HG03432 (cell line): ENCODE data around the gene PCDHB13.
"Not testable (repeated sequence)": the region's sequence is repeated elsewhere in the genome, so short reads cannot be mapped to it uniquely, and the experiment has no call there.

Source experiments
- ATAC-seq: cut with Tn5 transposase; IDR thresholded peaks from one replicate; pipeline ENCODE4 v1.9.1; 2021; ENCODE audit warnings: mild to moderate bottlenecking, moderate library complexity; ENCODE audit not compliant: unreplicated experiment

Gene PCDHB13

DNA sequence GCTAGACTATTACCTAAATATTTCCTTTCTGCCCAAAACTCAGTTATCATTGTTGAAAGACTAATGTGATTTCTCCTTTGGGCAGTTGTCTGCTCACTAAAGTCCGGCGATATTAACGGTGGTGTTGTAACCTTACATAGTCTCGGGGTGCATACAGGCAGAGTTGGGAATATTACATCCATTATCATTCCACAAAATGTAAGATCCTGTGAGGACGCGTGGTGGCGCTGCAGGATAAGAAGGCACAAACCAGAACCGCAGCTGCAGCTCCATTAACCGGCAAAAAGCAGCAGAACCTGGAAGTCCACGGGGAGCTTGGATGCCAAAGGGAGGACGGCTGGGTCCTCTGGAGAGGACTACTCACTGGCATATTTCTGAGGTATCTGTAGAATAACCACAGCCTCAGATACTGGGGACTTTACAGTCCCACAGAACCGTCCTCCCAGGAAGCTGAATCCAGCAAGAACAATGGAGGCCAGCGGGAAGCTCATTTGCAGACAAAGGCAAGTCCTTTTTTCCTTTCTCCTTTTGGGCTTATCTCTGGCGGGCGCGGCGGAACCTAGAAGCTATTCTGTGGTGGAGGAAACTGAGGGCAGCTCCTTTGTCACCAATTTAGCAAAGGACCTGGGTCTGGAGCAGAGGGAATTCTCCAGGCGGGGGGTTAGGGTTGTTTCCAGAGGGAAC, at the start of gene PCDHB13:
TSS of gene PCDHB13 (plus strand) at position 264 of the 684 bp plus-strand sequence. CDS start at position 469, 205 bp downstream.
- not testable (repeated sequence) for ATAC-seq

DNA sequence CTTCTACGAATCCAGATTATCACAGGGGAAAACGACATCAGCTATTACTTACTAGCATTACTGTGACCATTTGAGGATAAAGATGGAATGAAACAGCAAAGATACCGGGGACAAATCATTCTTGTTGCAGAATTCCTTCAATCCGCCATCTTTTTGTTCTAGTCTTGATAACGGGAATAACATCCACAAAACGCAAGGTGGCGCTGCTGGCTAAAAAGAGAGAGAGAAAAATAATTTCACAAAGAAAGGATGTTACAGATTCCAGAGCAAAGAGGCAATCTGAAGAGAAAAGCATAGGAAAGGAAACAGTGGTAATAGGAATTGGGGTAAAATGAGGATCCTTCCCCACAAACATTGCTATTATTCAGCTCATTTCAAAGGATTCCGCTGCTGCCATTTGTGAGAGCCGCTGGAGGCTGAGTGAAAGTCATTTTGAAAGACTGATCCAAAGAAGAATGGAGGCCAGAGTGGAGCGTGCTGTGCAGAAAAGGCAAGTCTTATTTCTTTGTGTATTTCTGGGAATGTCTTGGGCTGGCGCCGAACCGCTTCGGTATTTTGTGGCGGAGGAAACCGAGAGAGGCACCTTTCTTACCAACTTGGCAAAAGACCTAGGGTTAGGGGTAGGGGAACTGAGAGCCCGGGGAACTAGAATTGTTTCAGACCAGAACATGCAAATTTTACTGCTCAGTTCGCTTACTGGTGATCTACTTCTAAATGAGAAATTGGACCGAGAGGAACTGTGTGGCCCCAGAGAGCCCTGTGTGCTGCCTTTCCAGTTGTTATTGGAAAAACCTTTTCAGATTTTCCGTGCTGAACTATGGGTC, 41.1 kb upstream of the PCDHB13 start, which contains the start of gene PCDHB7:
TSS of gene PCDHB7 (plus strand) at position 264 of the 824 bp plus-strand sequence. CDS start at position 456, 192 bp downstream.
- no peak for ATAC-seq

DNA sequence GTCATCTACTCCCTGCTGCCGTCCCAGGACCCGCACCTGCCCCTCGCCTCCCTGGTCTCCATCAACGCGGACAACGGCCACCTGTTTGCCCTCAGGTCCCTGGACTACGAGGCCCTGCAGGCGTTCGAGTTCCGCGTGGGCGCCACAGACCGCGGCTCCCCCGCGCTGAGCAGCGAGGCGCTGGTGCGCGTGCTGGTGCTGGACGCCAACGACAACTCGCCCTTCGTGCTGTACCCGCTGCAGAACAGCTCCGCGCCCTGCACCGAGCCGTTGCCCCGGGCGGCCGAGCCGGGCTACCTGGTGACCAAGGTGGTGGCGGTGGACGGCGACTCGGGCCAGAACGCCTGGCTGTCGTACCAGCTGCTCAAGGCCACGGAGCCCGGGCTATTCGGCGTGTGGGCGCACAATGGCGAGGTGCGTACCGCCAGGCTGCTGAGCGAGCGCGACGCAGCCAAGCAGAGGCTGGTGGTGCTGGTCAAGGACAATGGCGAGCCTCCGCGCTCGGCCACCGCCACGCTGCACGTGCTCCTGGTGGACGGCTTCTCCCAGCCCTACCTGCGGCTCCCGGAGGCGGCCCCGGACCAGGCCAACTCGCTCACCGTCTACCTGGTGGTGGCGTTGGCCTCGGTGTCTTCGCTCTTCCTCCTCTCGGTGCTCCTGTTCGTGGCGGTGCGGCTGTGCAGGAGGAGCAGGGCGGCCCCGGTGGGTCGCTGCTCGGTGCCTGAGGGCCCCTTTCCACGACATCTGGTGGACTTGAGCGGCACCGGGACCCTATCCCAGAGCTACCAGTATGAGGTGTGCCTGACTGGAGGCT, 39.2 kb upstream of the PCDHB13 start:
- ATAC-seq, result not testable (repeated sequence)

DNA sequence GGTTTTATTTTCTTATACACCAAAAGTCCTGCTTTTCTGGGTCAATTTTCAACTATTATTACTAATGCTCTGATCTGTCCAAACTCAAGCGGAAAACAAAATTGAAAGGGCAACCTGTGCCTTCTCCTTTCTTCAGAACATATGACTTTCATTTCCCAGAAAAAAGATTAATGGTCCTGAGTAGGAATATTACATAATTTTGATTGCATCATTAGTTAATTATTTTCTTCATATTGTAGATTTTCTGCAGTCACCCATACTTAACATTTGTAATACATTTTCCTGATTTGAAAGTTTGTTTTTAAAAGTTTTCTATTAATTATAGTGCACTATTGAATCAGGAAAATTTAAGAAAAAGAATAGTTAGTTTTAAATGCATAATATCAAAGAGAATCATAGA, 37.8 kb upstream of the PCDHB13 start:
- ATAC-seq, result no peak

DNA sequence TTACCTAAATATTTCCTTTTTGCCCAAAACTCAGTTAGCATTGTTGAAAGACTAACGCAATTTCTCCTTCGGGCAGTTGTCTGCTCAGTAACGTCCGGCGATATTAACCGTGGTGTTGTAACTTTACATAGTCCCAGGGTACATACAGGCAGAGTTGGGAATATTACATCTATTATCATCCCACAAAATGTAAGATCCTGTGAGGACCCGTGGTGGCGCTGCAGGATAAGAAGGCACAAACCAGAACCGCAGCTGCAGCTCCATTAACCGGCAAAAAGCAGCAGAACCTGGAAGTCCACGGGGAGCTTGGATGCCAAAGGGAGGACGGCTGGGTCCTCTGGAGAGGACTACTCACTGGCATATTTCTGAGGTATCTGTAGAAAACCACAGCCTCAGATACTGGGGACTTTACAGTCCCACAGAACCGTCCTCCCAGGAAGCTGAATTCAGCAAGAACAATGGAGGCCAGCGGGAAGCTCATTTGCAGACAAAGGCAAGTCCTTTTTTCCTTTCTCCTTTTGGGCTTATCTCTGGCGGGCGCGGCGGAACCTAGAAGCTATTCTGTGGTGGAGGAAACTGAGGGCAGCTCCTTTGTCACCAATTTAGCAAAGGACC, 36.0 kb upstream of the PCDHB13 start, which contains the start of gene PCDHB8:
TSS of gene PCDHB8 (plus strand) at position 214 of the 615 bp plus-strand sequence. CDS start at position 459, 245 bp downstream.
- ATAC-seq, result not testable (repeated sequence)

DNA sequence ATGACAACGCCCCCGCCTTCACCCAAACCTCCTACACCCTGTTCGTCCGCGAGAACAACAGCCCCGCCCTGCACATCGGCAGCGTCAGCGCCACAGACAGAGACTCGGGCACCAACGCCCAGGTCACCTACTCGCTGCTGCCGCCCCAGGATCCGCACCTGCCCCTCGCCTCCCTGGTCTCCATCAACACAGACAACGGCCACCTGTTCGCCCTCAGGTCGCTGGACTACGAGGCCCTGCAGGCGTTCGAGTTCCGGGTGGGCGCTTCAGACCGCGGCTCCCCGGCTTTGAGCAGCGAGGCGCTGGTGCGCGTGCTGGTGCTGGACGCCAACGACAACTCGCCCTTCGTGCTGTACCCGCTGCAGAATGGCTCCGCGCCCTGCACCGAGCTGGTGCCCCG, 34.3 kb upstream of the PCDHB13 start:
- ATAC-seq, result not testable (repeated sequence)

DNA sequence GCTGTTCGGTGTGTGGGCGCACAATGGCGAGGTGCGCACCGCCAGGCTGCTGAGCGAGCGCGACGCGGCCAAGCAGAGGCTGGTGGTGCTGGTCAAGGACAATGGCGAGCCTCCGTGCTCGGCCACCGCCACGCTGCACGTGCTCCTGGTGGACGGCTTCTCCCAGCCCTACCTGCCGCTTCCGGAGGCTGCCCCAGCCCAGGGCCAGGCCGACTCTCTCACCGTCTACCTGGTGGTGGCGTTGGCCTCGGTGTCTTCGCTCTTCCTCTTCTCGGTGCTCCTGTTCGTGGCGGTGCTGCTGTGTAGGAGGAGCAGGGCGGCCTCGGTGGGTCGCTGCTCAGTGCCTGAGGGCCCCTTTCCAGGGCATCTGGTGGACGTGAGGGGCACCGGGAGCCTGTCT, 33.8 kb upstream of the PCDHB13 start:
- ATAC-seq, result not testable (repeated sequence)

DNA sequence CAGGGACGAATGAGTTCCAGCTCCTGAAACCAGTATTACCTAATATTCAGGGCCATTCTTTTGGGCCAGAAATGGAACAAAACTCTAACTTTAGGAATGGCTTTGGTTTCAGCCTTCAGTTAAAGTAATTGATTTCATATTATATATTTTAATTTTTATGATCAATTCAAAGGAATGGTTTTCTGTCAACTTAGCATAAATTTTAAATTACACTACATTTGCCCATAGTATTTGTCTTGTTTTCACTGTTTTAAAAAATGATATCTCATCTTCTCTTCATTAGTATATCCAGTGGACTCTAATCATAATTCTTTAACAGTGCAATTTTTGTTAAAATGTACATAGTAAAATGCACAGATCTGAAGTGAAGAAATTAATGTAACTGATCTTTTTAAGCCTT, 33.4 kb upstream of the PCDHB13 start:
- no peak for ATAC-seq

DNA sequence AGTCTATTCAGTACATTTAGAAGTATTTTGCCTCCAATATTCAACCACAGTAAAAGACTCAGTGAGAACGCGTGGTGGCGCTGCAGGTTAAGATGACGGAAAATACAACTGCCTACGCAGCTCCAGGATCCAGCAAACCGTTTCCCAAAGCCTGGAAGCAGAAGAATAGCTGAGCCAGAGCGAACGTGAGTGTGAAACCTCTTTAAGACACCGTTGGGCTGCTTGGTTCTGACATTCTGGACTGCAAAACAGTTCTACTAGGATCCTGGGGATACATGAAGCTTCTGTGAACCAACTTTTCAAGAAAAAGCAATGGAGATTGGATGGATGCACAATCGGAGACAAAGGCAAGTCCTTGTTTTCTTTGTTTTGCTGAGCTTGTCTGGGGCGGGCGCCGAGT, 31.5 kb upstream of the PCDHB13 start, which contains the start of gene PCDHB16:
TSS of gene PCDHB16 (plus strand) at position 140 of the 400 bp plus-strand sequence. CDS start at position 313, 173 bp downstream.
- ATAC-seq, result no peak

DNA sequence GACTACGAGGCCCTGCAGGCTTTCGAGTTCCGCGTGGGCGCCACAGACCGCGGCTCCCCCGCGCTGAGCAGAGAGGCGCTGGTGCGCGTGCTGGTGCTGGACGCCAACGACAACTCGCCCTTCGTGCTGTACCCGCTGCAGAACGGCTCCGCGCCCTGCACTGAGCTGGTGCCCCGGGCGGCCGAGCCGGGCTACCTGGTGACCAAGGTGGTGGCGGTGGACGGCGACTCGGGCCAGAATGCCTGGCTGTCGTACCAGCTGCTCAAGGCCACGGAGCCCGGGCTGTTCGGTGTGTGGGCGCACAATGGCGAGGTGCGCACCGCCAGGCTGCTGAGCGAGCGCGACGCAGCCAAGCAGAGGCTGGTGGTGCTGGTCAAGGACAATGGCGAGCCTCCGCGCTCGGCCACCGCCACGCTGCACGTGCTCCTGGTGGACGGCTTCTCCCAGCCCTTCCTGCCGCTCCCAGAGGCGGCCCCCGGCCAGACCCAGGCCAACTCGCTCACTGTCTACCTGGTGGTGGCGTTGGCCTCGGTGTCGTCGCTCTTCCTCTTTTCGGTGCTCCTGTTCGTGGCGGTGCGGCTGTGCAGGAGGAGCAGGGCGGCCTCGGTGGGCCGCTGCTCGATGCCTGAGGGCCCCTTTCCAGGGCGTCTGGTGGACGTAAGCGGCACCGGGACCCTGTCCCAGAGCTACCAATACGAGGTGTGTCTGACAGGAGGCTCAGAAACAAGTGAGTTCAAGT, 29.4 kb upstream of the PCDHB13 start:
- ATAC-seq, result not testable (repeated sequence)

DNA sequence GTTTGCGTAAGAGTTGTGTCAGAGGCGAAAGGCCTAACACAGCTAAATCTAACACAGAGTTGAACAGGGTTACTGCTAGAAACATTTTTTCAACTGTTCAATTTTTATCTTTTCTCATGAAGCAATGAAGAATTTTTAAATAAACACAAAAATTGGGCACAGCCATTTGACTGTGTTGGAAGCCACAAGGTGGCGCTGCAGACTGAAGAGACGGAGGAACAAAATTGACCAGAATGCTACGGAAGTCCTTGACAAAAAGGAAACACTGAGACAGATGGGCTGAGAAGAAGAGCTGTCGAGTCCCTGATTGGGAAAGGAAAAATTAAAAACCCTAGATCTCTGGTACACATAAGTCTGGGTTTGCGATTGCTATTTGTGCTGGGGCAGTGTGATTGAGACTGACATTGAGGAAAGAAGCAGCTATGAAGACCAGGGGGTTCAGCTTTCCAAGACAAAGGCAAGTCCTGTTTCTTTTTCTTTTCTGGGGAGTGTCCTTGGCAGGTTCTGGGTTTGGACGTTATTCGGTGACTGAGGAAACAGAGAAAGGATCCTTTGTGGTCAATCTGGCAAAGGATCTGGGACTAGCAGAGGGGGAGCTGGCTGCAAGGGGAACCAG, 26.7 kb upstream of the PCDHB13 start, which contains the start of gene PCDHB9:
TSS of gene PCDHB9 (plus strand) at position 265 of the 616 bp plus-strand sequence. CDS start at position 423, 158 bp downstream.
- no peak for ATAC-seq

DNA sequence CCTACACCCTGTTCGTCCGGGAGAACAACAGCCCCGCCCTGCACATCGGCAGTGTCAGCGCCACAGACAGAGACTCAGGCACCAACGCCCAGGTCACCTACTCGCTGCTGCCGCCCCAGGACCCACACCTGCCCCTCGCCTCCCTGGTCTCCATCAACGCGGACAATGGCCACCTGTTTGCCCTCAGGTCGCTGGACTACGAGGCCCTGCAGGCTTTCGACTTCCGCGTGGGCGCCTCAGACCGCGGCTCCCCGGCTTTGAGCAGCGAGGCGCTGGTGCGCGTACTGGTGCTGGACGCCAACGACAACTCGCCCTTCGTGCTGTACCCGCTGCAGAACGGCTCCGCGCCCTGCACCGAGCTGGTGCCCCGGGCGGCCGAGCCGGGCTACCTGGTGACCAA, 25.0 kb upstream of the PCDHB13 start:
- not testable (repeated sequence) for ATAC-seq

DNA sequence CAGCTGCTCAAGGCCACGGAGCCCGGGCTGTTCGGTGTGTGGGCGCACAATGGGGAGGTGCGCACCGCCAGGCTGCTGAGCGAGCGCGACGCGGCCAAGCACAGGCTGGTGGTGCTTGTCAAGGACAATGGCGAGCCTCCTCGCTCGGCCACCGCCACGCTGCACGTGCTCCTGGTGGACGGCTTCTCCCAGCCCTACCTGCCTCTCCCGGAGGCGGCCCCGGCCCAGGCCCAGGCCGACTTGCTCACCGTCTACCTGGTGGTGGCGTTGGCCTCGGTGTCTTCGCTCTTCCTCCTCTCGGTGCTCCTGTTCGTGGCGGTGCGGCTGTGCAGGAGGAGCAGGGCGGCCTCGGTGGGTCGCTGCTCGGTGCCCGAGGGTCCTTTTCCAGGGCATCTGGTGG, 24.6 kb upstream of the PCDHB13 start:
- ATAC-seq, result not testable (repeated sequence)

DNA sequence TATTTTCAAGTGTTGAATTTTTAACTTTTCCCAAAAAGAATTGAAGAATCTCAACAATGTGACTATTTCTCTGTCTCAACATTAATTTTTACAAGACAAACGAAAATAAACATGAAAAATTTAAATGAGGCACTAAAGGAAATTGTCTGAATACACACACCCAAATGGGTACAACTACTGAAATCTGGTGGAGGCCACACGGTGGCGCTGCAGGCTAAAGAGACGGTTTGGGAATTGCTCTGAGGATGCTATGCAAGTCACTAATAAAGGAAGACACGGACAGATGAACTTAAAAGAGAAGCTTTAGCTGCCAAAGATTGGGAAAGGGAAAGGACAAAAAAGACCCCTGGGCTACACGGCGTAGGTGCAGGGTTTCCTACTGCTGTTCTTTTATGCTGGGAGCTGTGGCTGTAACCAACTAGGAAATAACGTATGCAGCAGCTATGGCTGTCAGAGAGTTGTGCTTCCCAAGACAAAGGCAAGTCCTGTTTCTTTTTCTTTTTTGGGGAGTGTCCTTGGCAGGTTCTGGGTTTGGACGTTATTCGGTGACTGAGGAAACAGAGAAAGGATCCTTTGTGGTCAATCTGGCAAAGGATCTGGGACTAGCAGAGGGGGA, 21.5 kb upstream of the PCDHB13 start, which contains the start of gene PCDHB10:
TSS of gene PCDHB10 (plus strand) at position 244 of the 616 bp plus-strand sequence. CDS start at position 444, 200 bp downstream.
- ATAC-seq, result no peak

DNA sequence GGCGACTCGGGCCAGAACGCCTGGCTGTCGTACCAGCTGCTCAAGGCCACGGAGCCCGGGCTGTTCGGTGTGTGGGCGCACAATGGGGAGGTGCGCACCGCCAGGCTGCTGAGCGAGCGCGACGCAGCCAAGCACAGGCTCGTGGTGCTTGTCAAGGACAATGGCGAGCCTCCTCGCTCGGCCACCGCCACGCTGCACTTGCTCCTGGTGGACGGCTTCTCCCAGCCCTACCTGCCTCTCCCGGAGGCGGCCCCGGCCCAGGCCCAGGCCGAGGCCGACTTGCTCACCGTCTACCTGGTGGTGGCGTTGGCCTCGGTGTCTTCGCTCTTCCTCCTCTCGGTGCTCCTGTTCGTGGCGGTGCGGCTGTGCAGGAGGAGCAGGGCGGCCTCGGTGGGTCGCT, 19.4 kb upstream of the PCDHB13 start:
- not testable (repeated sequence) for ATAC-seq

DNA sequence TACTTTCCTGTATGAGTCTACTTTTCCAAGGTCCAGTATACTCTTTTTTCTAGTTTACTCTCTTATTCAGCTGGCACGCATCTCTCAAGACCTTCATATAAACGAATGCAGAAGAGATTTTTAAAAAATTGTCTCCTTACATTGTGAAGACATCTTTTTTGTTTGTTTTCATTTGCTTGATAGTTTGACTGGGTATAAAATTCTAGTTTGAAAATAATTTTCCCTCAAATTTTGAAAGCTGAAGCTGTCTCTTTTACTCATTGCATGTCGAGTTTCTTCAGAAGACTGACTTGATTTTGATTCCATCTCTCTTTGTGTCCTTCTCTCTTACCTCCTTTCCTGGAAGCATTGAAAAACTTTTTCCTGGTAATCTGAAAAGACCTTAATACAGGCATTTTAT, 17.4 kb upstream of the PCDHB13 start:
- no peak for ATAC-seq

DNA sequence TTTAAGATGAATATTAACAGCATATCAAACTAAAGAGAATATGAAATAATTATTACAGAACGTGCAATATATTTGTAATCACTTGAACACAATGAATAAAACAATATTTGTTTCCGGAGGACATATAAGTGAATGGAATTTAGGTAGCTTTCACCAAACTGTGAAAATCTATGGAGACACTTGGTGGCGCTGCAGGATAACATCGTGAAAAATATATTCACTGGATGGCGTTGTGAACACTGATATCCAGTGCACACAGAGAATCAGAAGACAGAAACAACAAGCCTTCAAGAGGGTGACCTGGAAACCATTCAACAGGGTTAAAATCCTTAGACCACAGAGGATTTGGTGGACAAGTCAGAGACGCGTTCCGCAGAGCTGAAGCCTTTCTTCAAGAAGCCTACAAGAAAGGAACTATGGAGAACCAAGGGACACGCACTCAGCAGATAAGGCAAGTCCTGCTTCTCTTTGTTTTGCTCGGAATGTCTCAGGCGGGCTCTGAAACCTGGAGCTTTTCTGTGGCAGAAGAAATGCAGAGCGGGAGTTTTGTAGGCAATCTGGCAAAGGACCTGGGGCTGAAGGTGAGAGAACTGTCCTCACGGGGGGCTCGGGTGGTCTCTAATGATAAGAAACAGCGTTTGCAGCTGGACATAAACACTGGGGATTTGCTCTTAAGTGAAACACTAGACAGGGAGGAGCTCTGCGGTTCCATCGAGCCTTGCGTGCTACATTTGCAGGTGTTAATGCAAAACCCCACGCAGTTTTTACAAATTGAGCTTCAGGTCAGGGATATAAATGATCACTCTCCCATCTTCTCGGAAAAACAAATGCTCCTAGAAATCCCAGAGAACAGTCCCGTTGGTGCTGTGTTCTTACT, 14.1 kb upstream of the PCDHB13 start, which contains the start of gene PCDHB11:
TSS of gene PCDHB11 (plus strand) at position 269 of the 877 bp plus-strand sequence. CDS start at position 417, 148 bp downstream.
- no peak for ATAC-seq
